Measurements from ENCODE around the gene KLF12. TPM values are rescaled to one million over a fixed set of nuclear protein-coding genes. Genes with fewer than 3 reads are reported as not detected.

KLF12 gene
- total RNA-seq (10 to 100 TPM; 50.5 to 57.2 TPM), polyA plus RNA-seq (ENCODE audit: insufficient read length in 2 of 2) (10 to 100 TPM; 22.1 to 35.0 TPM)
- long read RNA-seq, donor 1 = 0 reads
- long read RNA-seq, donor 2 = 0 reads
- long read RNA-seq, donor 3 = 0 reads
- long read RNA-seq, donor 4 = 0 reads

DNA sequence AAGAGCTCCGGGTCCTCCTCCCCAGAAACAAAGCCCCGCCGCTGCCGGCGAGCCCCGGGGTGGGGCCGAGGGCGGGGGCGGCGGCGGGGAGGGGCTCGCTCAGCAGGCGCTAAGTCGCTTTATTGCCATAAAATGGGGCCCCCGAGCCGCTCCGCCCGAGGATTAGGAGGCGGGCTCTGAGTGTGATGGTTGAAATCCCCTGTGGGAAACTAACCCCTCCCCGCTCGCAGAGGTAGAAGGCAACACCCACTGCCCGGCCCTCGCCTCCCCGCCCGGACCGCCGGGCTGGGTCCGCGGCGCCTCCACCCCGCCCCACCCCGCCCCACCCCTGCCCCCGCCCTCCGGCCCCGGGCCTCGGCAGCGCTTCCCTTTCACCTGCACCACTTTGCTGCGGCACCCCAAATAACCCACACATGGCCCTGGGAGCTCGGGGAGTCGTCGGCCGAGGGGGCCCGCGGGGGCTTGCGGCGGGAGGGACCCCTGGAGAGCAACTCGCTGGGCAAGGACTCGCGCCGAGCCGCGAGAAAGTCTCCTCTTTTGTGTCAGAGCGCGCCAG lies at the start of gene KLF12:
Gene KLF12, minus strand, starts transcription at position 184 of the 556 bp plus-strand sequence.
- no peaks in the 10 kb centered on the region for H3K9me3 ChIP-seq (ENCODE audit: control insufficient read depth, insufficient read depth, low read length)
- under 1% methylated on average over 46 of the region's 54 CpGs for WGBS (ENCODE audit: insufficient coverage)
- H3K4me3 ChIP-seq (ENCODE audit: low read depth, low read length) = peak within 1 kb of the TSS; percentile 82
- peaks cover 9% of the 10 kb centered on the region for H3K4me1 ChIP-seq (ENCODE audit: control insufficient read depth, insufficient read depth, low read length)
- H3K27me3 ChIP-seq (ENCODE audit: control insufficient read depth, insufficient read depth, low read length) = no peaks in the 10 kb centered on the region
- H3K27ac ChIP-seq (ENCODE audit: low read depth, low read length) = peak within 1 kb of the TSS; percentile 97
- peak in 5 of 6 donors; percentile 48 to 96 (median 68) for DNase-seq (ENCODE audit: low read depth in 4 of 6, low spot score in 6 of 6)
- H3K36me3 ChIP-seq (ENCODE audit: control insufficient read depth, insufficient read depth, low read length) = no peaks in the 10 kb centered on the region

DNA sequence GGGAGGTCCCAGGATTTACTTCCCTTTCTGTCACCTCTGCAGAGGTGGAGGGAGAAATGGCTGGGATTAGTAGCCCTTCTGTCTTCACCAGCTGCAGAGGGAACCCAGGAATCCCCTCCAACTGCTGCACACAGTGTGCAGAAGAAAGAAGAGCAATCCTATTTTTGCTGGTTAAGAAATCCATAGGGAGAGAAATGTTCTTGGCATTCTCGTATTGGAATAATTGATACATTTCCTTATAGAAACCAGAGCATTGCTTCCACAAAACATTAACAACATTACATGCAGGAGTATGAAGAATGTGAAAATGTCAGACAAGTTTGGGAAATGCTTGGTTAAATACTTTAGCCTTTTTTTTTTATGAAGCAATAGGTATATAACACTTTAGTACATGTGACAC lies 48.3 kb upstream of the KLF12 start:
- H3K36me3 ChIP-seq (ENCODE audit: control insufficient read depth, insufficient read depth, low read length) = no peaks in the 10 kb centered on the region
- DNase-seq (ENCODE audit: low read depth in 4 of 6, low spot score in 6 of 6) = no peak

DNA sequence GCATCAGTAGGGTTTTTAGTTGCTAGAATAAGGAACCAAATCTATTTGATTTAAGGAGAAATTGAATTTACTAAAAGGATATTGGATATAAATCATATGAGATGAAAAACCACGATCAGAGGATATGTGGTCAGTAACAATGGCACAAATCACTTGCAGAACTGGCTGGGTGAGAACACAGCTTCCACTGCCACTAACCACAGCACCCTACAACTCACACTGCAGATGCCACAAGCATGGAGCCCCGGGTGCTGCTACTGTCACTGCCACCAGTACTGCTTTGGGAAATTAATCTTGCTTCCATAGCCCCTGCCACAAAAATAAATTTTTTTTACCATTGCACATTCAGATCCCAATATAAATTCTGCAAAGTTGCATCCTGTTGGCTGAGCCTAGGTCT lies 40.6 kb upstream of the KLF12 start:
- H3K27me3 ChIP-seq (ENCODE audit: control insufficient read depth, insufficient read depth, low read length) = no peaks in the 10 kb centered on the region
- H3K27ac ChIP-seq (ENCODE audit: low read depth, low read length) = no peak overlapping the region
- H3K36me3 ChIP-seq (ENCODE audit: control insufficient read depth, insufficient read depth, low read length) = no peaks in the 10 kb centered on the region
- no peak for DNase-seq (ENCODE audit: low read depth in 4 of 6, low spot score in 6 of 6)
- H3K9me3 ChIP-seq (ENCODE audit: control insufficient read depth, insufficient read depth, low read length) = no peaks in the 10 kb centered on the region
- no peaks in the 10 kb centered on the region for H3K4me1 ChIP-seq (ENCODE audit: control insufficient read depth, insufficient read depth, low read length)
- no peak overlapping the region for H3K4me3 ChIP-seq (ENCODE audit: low read depth, low read length)
- WGBS (ENCODE audit: insufficient coverage) = 86% methylated on average over 1 of the region's 2 CpGs

More for the DNA sequence above, 48.3 kb upstream of the KLF12 start:
- Histone ChIP-seq H3K4me3 (ENCODE audit: low read depth, low read length) (no peak overlapping the region), H3K9me3 (ENCODE audit: control insufficient read depth, insufficient read depth, low read length) (no peaks in the 10 kb centered on the region), H3K27me3 (ENCODE audit: control insufficient read depth, insufficient read depth, low read length) (no peaks in the 10 kb centered on the region), H3K27ac (ENCODE audit: low read depth, low read length) (no peak overlapping the region), H3K4me1 (ENCODE audit: control insufficient read depth, insufficient read depth, low read length) (no peaks in the 10 kb centered on the region)
- no CpG with 5 or more reads among the region's 1 CpG for WGBS (ENCODE audit: insufficient coverage)

DNA sequence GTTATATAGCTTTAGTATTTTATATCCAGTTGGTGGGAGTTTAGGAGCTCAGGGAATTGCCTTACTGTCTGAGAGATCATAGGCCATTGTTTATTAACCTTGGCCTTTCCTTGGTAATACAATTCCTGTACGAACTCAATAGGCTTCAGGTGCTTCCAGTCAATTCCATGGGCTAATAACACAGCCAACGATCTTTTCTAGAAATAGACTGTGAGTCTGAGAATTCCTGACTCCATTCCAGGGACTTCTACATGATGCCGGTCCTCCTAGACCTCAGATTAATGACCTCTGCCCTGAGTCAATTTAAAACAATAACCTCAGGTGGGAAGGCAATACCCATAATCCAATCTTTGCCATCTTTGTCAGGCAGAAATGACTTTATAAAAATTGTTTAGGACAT lies 39.6 kb upstream of the KLF12 start:
- no peaks in the 10 kb centered on the region for H3K9me3 ChIP-seq (ENCODE audit: control insufficient read depth, insufficient read depth, low read length)
- H3K4me3 ChIP-seq (ENCODE audit: low read depth, low read length) = no peak overlapping the region
- no peaks in the 10 kb centered on the region for H3K4me1 ChIP-seq (ENCODE audit: control insufficient read depth, insufficient read depth, low read length)
- H3K27me3 ChIP-seq (ENCODE audit: control insufficient read depth, insufficient read depth, low read length) = no peaks in the 10 kb centered on the region
- no peak overlapping the region for H3K27ac ChIP-seq (ENCODE audit: low read depth, low read length)
- WGBS (ENCODE audit: insufficient coverage) = 82% methylated on average over 2 of the region's 3 CpGs
- no peak for DNase-seq (ENCODE audit: low read depth in 4 of 6, low spot score in 6 of 6)
- no peaks in the 10 kb centered on the region for H3K36me3 ChIP-seq (ENCODE audit: control insufficient read depth, insufficient read depth, low read length)

DNA sequence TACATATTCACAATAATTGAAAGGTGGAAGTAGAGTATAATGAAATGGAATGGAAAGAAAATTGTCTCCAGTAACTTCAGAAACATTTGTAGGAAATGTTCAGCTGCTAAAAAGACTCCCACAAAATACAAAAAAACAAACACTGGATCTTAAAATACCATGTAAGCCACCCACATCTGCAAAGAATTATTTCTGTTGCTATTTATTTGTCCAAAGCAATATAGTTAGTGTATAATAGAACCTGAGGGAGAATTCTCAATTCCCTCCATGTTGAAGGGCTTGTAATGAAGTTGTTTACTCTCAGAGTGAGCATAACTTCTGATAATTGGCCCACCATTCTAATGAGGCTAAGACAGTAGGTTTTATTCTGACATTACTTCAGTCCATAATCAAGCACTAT lies 37.4 kb upstream of the KLF12 start:
- peak in 1 of 6 donors; percentile 5 for DNase-seq (ENCODE audit: low read depth in 4 of 6, low spot score in 6 of 6)
- Histone ChIP-seq H3K27ac (ENCODE audit: low read depth, low read length) (no peak overlapping the region), H3K4me1 (ENCODE audit: control insufficient read depth, insufficient read depth, low read length) (no peaks in the 10 kb centered on the region), H3K27me3 (ENCODE audit: control insufficient read depth, insufficient read depth, low read length) (no peaks in the 10 kb centered on the region), H3K9me3 (ENCODE audit: control insufficient read depth, insufficient read depth, low read length) (no peaks in the 10 kb centered on the region), H3K36me3 (ENCODE audit: control insufficient read depth, insufficient read depth, low read length) (no peaks in the 10 kb centered on the region), H3K4me3 (ENCODE audit: low read depth, low read length) (no peak overlapping the region)

DNA sequence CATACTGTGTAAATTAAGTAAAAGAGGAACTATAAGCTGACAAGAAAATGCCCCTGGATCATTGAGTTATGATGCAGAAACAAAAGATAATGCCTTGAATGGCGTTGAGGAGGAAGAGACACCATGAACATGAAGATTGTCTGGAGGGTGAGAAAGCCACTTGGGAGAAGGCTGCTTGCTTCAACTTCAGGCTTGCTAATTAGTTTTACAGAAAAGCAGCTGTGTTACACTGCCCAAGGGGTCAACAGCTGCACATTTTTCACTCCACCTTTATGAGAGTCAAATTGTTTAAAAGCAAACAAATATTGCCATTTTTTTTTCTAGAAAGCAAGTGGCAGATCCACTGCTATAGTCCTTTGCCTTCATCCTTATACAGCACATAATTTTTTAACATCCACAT lies 35.5 kb upstream of the KLF12 start:
- WGBS (ENCODE audit: insufficient coverage) = 40% methylated on average over 1 of the region's 1 CpG
- no peaks in the 10 kb centered on the region for H3K36me3 ChIP-seq (ENCODE audit: control insufficient read depth, insufficient read depth, low read length)
- H3K4me1 ChIP-seq (ENCODE audit: control insufficient read depth, insufficient read depth, low read length) = no peaks in the 10 kb centered on the region
- no peak overlapping the region for H3K4me3 ChIP-seq (ENCODE audit: low read depth, low read length)
- H3K27me3 ChIP-seq (ENCODE audit: control insufficient read depth, insufficient read depth, low read length) = no peaks in the 10 kb centered on the region
- no peaks in the 10 kb centered on the region for H3K9me3 ChIP-seq (ENCODE audit: control insufficient read depth, insufficient read depth, low read length)
- DNase-seq (ENCODE audit: low read depth in 4 of 6, low spot score in 6 of 6) = peak in 1 of 6 donors; percentile 28
- H3K27ac ChIP-seq (ENCODE audit: low read depth, low read length) = no peak overlapping the region

DNA sequence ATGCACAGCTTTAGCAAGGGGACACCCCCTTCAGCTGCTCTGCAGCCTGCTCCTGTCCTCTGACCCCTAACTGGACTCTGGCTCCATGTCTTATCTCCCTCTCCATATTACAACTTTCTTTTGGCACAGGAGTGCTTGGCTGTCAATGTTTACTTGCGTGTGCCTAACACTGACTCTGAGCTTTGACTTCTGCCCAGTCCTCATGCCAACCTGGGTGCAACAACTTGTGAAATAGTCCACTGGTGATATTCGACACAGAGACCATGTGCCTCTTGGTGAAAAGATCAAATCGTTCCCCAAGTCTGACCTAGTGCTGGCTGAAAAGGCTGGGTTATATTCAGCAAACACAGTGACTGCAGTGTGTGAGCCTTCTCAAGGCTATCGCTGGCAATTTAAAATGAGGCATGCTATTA lies 34.1 kb upstream of the KLF12 start:
- no peak for DNase-seq (ENCODE audit: low read depth in 4 of 6, low spot score in 6 of 6)
- 49% methylated on average over 4 of the region's 4 CpGs for WGBS (ENCODE audit: insufficient coverage)
- no peaks in the 10 kb centered on the region for H3K4me1 ChIP-seq (ENCODE audit: control insufficient read depth, insufficient read depth, low read length)
- H3K27ac ChIP-seq (ENCODE audit: low read depth, low read length) = no peak overlapping the region
- H3K9me3 ChIP-seq (ENCODE audit: control insufficient read depth, insufficient read depth, low read length) = no peaks in the 10 kb centered on the region
- H3K27me3 ChIP-seq (ENCODE audit: control insufficient read depth, insufficient read depth, low read length) = no peaks in the 10 kb centered on the region
- H3K36me3 ChIP-seq (ENCODE audit: control insufficient read depth, insufficient read depth, low read length) = no peaks in the 10 kb centered on the region
- no peak overlapping the region for H3K4me3 ChIP-seq (ENCODE audit: low read depth, low read length)

DNA sequence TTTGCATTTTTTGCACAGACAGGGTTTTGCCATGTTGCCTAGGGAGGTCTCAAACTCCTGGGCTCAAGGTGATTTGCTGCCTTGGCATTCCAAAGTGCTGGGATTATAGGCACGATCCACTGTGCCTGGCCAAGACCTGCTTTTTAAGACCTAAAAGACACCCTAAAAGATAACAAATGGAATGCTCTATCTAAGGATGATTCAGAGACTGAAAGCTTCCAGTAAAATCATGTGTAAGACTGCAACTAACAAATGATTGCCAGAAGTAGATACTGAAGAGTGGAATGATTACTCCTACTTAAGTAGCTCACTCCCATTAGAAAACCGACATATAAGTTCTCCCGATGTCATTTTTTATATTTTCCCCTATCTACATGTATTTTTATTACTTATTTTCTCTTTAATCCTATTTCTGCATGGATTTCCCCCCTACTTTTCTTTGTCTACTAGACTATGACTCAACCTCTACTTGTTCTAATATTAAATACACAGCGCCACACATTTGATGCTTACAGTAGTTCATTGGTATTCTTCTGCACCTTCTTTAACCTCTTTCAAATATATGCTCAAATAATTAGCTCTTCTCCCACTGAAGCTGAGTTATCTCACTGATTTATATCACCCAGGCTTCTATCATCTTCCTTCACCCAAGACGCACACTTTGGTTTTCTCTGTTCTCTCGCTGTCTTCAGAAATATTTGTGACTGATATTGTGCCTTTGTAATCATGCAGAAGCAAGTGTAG lies 32.2 kb upstream of the KLF12 start:
- Histone ChIP-seq H3K9me3 (ENCODE audit: control insufficient read depth, insufficient read depth, low read length) (no peaks in the 10 kb centered on the region), H3K36me3 (ENCODE audit: control insufficient read depth, insufficient read depth, low read length) (no peaks in the 10 kb centered on the region), H3K27me3 (ENCODE audit: control insufficient read depth, insufficient read depth, low read length) (no peaks in the 10 kb centered on the region), H3K4me3 (ENCODE audit: low read depth, low read length) (no peak overlapping the region), H3K4me1 (ENCODE audit: control insufficient read depth, insufficient read depth, low read length) (no peaks in the 10 kb centered on the region), H3K27ac (ENCODE audit: low read depth, low read length) (no peak overlapping the region)
- 100% methylated on average over 1 of the region's 6 CpGs for WGBS (ENCODE audit: insufficient coverage)
- DNase-seq (ENCODE audit: low read depth in 4 of 6, low spot score in 6 of 6) = no peak

DNA sequence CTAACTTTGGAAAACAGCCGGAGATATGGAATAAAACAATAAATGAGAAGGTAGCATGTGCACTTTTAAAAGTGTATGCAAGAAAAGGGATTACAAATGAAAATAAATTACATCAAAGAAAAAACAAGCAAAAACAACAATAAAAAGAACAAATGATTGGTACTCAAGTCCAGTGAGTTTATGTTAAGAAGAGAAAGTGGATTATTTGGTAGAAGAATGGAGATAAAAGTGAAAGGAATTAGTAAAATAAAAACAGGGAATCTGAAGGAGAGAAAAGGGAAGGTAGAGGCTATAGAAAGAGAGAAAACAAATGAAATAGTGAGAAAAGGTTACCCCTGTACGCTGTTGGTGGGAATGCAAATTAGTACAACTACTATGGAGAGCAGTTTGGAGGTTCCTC lies 28.6 kb upstream of the KLF12 start:
- H3K27ac ChIP-seq (ENCODE audit: low read depth, low read length) = no peak overlapping the region
- no peaks in the 10 kb centered on the region for H3K36me3 ChIP-seq (ENCODE audit: control insufficient read depth, insufficient read depth, low read length)
- DNase-seq (ENCODE audit: low read depth in 4 of 6, low spot score in 6 of 6) = no peak
- no CpG with 5 or more reads among the region's 2 CpGs for WGBS (ENCODE audit: insufficient coverage)
- H3K4me3 ChIP-seq (ENCODE audit: low read depth, low read length) = no peak overlapping the region
- H3K27me3 ChIP-seq (ENCODE audit: control insufficient read depth, insufficient read depth, low read length) = no peaks in the 10 kb centered on the region
- H3K4me1 ChIP-seq (ENCODE audit: control insufficient read depth, insufficient read depth, low read length) = no peaks in the 10 kb centered on the region
- H3K9me3 ChIP-seq (ENCODE audit: control insufficient read depth, insufficient read depth, low read length) = no peaks in the 10 kb centered on the region

DNA sequence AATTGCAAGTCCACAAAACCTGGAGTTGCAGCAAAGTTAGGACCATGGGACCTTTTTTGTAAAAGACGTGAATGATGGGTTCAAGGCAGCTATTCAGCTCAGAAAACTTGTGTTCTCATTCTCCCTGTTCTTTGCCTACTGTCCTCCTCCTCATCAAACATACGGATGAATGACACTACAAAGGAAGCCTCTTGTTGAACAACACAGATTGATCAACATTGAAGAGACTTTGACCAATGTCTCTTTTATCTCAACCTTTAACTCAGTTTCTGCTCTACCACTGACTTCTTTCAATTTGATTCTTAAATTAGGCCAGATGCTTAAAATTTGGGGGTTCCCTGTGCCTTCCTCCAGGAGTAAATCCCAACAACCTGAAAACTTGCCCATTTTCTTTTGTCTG lies 27.9 kb upstream of the KLF12 start:
- WGBS (ENCODE audit: insufficient coverage) = 60% methylated on average over 2 of the region's 2 CpGs
- Histone ChIP-seq H3K27ac (ENCODE audit: low read depth, low read length) (no peak overlapping the region), H3K9me3 (ENCODE audit: control insufficient read depth, insufficient read depth, low read length) (no peaks in the 10 kb centered on the region), H3K4me1 (ENCODE audit: control insufficient read depth, insufficient read depth, low read length) (no peaks in the 10 kb centered on the region), H3K4me3 (ENCODE audit: low read depth, low read length) (no peak overlapping the region), H3K27me3 (ENCODE audit: control insufficient read depth, insufficient read depth, low read length) (no peaks in the 10 kb centered on the region), H3K36me3 (ENCODE audit: control insufficient read depth, insufficient read depth, low read length) (no peaks in the 10 kb centered on the region)
- no peak for DNase-seq (ENCODE audit: low read depth in 4 of 6, low spot score in 6 of 6)

Measured in spinal cord (tissue), 10 donors.